Activated CD8-positive, alpha-beta memory T cell treated with anti-CD3 and anti-CD28 coated beads for 1 hour (primary cell): ENCODE measurements around the gene OXER1.
"Not testable (repeated sequence)": the region's sequence is repeated elsewhere in the genome, so short reads cannot be mapped to it uniquely, and the experiment has no call there.

Experiments
- DNase-seq, 2 donors: peaks; one replicate each; pipeline ENCODE4 v3.0.0-alpha.2; 2020; ENCODE audit warnings: low read depth in 1 of 2; ENCODE audit errors: extremely low read depth in 1 of 2

OXER1 gene

DNA sequence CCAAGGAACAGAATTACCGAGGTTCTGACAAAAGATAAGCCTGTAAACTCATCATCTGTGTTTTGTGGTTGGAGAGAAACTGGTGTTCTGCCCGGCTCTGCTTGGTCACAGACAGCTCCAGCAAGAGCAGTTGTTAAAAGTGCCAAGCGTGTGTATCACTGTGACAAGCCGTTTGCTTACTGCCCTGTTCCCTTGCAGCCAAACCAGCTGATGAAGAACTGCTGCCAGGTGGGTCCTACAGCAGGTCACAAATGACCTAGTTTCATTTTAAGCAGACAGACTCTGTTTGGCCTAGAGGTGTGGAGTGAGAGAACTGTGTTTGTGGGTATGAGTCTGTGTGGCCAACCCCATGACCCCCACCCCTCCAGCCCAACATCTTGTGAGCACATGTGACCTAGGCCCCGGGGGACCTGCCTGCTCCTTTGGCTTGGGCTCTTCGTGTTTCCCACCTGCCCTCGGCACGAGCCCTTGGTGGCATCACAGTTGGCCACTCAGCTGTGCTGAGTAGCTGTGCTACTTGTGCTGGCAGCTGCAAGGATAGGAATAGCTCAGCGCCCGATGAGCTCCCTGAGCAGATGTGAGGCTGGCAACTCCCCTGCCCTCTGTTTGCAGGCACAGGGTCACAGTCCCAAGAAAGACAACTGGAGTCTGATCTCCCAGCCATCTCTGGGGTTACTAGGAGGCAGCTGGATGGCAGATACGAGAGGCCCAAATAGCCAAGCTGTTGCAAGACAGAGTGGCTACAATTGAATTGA is 9.7 kb downstream of the OXER1 start:
- no peak for DNase-seq

GRCh38 chr2:42752816-42753813 is 10.8 kb downstream of the OXER1 start:
- no peak for DNase-seq

GRCh38 chr2:42752314-42752713 is 11.6 kb downstream of the OXER1 start:
- no peak for DNase-seq

DNA sequence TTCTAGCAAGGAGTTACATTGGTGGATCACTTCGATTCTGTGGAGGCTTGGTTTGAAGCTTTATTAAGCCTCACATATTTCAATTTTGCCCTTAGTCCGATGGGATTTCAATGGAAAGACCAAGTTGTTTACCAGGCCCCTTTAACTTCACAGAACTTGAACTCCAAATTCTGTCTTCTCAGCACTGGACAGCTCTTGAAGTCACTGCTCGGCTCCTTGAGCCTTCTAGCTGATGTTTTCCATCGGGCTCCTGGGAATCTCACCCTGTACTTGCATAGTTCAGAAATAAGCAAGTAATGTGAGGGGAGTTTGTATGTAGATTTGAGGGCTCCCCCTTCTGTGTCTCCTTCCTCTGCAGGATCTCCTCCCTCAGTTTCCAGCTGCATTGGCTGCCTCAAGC is 15.1 kb downstream of the OXER1 start:
- DNase-seq: no peak

GRCh38 chr2:42747422-42747821 is 16.5 kb downstream of the OXER1 start:
- DNase-seq: no peak

GRCh38 chr2:42744545-42745082 is 19.3 kb downstream of the OXER1 start:
- DNase-seq: no peak

DNA sequence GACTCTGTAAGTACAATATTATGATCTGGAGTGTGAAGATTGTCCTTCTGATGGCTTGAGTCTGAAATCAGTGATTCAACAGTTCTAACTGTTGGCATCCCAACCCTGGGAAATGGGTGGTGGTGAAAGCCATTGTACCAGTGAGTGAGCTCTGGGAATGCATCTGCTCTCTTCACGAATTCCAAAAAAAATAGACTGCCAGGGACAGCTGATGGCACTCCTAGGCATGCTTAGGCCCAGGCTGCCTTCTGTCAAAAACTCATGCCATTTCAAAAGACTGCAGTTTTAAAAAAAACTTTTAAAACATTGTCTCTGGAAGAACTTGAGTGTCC is 20.3 kb downstream of the OXER1 start:
- no peak for DNase-seq

DNA sequence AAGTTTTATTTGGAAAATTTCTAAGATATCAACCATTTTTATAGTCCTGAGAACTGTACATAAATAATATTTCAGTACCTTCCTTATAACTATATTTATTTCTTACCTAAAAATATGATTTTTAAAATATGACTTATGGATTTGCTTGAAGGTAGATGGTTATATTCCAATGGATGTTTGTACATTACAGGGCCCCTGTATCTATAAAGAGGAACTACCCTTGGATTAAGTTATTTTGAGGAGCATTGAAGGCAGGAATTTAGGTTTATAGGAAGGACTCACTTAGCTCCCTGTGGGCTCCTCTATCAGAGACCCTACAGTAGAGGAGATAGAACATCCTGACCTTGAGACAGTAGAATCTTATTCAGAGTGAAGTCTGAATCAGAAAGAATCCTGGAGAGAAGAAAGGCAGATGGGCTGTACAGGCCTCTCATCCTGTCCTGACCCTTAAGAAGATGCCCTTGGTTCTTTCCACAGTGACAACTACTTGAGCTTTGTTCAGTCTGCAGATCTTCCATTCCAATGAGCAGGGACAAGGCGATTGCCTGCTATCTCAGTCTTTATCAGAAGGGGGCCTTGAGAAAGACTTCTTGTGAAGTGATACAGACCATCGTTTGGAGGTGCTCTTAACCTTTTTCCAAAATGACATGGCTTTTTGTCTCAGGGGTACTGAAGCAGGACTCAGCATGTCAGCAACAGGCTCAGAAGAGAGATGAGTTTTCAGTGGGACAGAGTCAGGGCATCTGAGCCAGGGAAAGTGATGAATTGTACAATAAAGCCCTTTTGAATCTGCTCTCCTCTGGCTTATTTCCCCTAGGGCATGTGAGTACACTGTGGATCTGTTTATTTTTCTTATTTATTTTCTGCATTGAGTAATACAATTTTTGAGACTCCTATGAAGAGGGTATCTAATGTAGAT is 20.9 kb downstream of the OXER1 start:
- no peak for DNase-seq

DNA sequence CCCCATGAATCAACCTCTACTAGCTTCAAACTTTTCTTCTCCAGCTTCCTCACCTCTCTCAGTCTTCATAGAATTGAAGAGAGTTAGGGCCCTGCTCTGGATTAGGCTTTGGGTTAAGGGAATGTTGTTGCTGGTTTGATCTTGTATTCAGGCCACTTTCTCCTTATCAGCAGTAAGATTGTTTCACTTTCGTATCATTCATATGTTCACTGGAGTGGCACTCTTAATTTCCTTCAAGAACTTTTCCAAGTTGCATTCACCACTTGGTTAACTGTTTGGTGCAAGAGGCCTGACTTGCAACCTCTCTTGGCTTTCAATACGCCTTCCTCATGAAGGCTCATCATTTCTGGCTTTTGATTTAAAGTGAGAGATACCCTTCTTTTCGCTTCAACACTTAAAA is 22.8 kb downstream of the OXER1 start:
- no peak for DNase-seq

DNA sequence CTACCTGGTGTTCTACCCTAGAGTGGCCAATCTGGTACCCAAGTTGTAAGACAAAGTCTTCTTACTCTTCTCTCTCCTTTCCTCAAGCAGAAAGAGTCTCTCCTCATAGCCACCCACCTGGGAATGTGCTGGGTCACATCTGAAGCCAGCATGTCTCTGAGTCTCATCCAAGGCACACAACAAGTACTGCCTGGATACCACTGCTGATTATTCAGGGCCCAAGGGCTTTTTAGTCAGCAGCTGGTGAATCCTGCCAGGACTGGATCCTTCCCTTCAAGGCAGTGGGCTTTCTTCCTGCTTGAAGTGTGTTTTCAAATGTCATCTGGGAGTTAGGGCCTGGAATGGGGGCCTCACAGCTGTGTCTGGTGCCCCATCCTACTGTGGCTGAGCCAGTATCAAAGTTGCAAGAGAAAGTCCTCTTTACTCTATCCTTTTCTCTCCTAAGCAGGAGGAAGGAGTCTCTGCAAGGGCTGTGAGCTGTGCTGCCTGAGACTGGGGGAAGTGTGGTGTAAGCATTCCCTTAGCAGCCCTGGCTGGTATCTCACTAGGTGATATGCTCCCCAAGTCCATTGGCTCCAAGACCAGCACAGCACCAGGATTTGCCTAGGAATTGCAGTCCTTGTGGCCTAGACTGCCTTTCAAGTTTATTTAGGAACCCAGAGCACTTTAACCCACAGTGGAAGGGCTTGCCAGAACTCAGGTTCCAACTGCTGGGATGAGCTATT is 27.2 kb downstream of the OXER1 start:
- DNase-seq: no peak

GRCh38 chr2:42733852-42734251 is 30.1 kb downstream of the OXER1 start:
- DNase-seq: no peak

DNA sequence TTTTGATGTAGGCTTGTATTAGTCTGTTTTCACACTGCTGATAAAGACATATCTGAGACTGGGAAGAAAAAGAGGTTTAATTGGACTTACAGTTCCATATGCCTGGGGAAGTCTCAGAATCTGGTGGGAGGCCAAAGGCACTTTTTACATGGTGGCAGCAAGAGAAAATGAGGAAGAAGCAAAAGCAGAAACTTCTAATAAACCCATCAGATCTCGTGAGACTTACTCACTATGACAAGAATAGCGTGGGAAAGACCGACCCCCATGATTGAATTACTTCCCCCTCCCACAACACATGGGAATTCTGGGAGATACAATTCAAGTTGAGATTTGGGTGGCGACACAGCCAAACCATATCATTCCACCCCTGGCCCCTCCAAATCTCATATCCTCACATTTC is 32.6 kb downstream of the OXER1 start:
- not testable (repeated sequence) for DNase-seq

DNA sequence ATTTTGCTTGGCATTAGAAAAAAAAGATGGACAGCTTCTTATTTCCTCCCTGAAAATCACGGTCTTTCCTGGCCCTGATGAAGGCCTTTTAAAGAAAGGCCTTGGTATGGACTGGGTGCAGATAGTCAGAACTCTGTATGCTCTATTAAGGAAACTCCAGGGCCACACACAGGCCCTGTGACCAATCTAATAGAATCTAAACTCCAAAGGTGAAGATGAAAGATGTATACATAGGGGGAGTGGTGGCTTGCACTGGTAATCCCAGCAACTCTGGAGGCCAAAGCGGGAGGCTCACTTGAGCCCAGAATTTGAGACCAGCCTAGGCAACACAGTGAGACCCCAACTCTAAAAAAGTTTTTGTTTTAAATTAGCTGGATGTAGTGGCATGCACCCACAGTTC is 37.3 kb downstream of the OXER1 start:
- DNase-seq: no peak

GRCh38 chr2:42725657-42726056 is 38.3 kb downstream of the OXER1 start:
- DNase-seq: no peak

GRCh38 chr2:42724886-42725285 is 39.0 kb downstream of the OXER1 start:
- no peak for DNase-seq

DNA sequence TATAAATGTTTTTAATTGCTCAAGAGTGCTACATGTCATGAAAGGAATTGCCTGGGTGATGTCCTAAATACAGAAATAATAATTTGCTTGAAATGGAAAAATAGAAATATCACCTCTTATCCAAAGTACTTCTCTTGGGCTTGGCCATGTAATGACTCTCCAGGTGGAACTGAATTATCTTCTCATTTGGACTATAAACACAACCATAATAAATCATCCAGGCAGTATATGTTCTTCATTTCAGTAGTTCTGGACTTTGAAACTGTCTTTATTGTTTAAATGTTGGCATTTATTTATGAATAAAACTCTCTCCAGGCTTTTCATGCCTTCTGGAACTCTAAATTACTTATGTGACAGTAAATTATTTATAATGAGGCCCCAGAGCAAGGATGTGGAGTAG is 40.5 kb downstream of the OXER1 start:
- no peak for DNase-seq

DNA sequence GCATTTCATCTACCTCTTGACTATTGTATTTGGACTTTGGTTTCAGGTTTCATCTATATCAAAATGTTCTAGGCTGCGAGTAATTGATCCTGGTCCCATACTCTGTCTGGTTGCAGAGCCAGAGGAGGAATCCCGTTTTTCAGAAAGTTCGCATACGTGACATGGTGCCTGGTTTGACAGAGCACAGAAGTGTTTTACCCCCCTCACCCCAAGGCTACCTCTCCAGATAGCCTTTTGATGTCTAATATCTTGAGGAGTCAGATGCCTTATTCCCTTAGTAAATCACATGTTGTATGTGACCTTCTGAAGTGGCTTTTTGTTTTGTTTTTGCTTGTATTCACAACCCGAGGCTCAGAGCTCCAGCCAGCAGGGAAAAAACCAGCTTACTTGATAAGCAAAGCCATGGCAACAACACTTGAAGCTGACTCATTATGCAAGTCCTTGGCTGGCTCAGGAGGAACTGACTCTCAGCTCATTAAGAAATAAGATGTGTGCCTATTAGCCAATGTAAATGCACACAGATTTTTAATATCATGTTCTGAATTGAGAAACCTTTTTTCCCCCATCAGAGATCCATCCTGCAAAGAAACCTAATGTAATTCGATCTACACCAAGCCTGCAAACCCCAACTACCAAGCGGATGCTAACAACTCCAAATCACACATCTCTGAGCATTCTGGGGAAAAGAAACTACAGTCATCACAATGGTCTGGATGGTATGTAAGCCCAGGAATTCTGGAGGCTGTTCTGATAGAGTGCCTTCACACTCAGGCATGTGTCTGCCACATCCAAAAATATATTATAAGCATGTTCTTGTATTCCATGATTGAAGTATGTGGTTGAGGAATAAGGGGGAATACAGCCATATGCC is 41.4 kb downstream of the OXER1 start:
- no peak for DNase-seq

DNA sequence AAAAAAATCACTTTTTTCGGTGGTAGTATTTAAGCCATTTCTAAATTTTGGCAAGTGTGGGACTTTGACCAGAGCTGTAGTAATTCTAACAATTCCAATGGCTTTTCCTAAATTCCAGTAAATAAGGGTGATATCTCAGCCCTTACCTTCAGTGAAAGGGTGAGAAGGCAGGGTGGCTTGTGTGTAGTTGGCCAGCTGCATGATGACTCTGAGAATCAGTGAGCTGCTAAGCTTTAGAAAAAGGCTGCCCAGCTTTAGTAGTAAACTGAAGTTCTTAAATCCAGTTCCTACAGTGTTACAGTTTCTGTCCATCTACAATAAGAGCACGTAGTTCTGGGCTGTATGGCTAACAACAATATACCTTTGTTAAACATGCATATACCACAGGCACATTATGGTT is 42.0 kb downstream of the OXER1 start:
- DNase-seq: no peak

- no peak for DNase-seq
These were observed 49.2 kb downstream of the OXER1 start for GRCh38 chr2:42714686-42715085.
